ENCODE data around the gene MAPT. TPM values are rescaled to one million over a fixed set of nuclear protein-coding genes. Genes with fewer than 3 reads are reported as not detected.
"Not testable (repeated sequence)": the region's sequence is repeated elsewhere in the genome, so short reads cannot be mapped to it uniquely, and the experiment has no call there.

The MAPT gene
- polyA plus RNA-seq, 4 donors: 9.2 to 13.8 (median 10.5) TPM

DNA sequence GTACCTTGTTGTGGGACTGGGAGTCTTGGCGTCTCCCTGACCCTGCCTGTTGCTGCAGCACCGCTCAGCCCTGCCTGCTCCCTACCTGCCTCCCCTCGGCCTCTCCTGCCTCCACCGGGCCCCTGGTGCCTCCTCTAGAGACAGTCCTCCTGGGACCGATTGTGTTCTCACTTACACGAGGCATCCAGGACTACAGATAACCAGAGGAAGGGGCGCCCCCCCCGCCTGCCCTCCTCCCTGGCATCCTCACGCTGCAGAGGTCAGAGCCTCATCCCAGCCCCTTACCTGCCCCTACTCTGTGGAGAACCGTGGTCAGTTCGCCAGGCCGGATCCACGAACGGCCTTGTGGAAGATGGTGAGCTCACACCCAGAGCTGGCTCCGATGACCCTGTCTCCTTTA, 24.8 kb downstream of the MAPT start:
- no peak for DNase-seq (ENCODE audit: low read depth in 4 of 4, low spot score in 2 of 4)

- no peak for DNase-seq (ENCODE audit: low read depth in 4 of 4, low spot score in 2 of 4)
Observed at GRCh38 chr17:45920083-45920482, 25.7 kb downstream of the MAPT start.

GRCh38 chr17:45923511-45924268, 29.3 kb downstream of the MAPT start:
- DNase-seq (ENCODE audit: low read depth in 4 of 4, low spot score in 2 of 4): no peak

DNA sequence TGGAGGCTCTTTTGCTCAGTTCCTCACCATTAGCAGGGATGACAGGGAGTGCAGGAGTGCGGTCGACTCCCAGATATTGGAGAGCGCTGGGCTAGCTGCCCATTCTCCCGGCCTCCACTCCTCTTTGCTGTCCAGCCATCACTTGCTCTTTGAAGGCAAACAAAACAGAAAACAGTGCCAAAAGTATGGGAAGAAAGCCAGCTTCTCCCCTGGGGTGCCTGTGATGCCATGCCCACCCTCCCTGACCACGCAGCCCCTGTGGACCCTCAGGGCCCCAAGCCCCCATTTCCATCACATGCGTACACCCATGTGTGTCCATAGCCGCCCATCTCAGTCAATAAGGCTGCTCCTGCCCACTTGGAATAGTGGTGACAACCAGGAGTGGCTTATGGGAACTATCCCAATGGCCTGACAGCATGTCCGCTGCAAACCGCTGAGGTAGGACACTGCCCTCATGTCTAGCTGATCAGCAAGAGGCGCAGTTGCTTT, 30.0 kb downstream of the MAPT start:
- no peak for DNase-seq (ENCODE audit: low read depth in 4 of 4, low spot score in 2 of 4)

DNA sequence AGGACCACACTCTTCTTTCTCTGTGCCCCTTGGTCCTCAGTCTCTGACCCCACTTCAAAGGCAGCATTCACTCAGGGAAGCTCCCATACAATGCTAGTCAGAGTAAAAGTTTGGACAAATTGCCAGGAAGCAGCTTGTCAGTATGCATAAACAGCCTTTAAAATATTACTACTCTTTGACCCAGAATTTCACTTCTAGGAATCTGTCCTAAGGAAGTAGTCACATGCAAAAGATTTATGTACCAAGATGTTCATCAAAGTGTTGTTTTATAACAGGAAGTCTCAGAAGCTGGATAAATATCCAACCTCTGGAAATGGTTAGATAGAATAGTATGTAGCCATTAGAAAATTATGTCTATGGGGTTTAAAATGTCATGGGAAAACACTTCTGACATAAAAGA, 31.0 kb downstream of the MAPT start:
- peak in 1 of 4 donors; percentile 25 for DNase-seq (ENCODE audit: low read depth in 4 of 4, low spot score in 2 of 4)

GRCh38 chr17:45927247-45927646, 32.9 kb downstream of the MAPT start:
- DNase-seq (ENCODE audit: low read depth in 4 of 4, low spot score in 2 of 4): no peak

DNA sequence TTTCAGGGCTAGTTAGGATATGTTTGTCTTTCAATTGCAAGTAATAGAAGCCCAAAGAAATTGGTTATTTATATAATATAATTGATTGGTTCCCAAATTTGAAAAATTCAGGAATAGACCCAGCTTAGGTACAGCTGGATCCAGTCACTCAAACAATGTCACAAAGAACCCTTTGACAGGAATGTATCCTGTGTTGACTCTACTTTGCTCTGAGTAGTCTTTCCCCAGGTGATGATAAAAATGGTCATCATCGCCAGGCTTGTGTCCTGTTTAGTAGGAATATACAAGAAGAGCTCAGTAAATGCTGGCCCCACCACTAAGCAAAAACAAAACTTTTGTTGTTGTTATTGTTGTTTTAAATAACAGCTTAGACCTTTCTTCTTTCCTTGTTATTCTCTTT, 35.0 kb downstream of the MAPT start:
- no peak for DNase-seq (ENCODE audit: low read depth in 4 of 4, low spot score in 2 of 4)

- DNase-seq (ENCODE audit: low read depth in 4 of 4, low spot score in 2 of 4): no peak
Observed at GRCh38 chr17:45930420-45930951, 36.1 kb downstream of the MAPT start.

- DNase-seq (ENCODE audit: low read depth in 4 of 4, low spot score in 2 of 4): no peak
Observed at GRCh38 chr17:45931677-45932076, 37.3 kb downstream of the MAPT start.

GRCh38 chr17:45934044-45934979, 40.0 kb downstream of the MAPT start:
- DNase-seq (ENCODE audit: low read depth in 4 of 4, low spot score in 2 of 4): no peak

- no peak for DNase-seq (ENCODE audit: low read depth in 4 of 4, low spot score in 2 of 4)
Observed at GRCh38 chr17:45935197-45935709, 40.9 kb downstream of the MAPT start.

- DNase-seq (ENCODE audit: low read depth in 4 of 4, low spot score in 2 of 4): no peak
Observed at GRCh38 chr17:45935710-45936509, 41.6 kb downstream of the MAPT start.

GRCh38 chr17:45936610-45937009, 42.3 kb downstream of the MAPT start:
- no peak for DNase-seq (ENCODE audit: low read depth in 4 of 4, low spot score in 2 of 4)

DNA sequence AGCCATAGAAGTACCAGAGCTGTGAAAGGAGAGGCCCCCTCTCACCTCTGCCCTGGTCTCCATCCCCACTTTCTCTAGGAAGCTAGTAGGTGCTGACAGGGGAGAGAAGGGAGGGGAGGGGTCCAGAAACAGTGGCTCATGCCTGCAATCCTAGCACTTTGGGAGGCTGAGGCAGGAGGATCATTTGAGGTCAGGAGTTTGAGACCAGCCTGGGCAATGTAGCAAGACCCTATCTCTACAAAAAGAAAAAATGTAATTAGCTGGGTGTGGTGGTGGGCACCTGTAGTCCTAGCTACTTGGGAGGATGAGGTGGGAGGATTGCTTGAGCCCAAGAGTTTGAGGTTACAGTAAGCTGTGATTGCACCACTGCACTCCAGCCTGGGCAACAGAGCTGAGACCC, 42.8 kb downstream of the MAPT start:
- not testable (repeated sequence) for DNase-seq (ENCODE audit: low read depth in 4 of 4, low spot score in 2 of 4)

DNA sequence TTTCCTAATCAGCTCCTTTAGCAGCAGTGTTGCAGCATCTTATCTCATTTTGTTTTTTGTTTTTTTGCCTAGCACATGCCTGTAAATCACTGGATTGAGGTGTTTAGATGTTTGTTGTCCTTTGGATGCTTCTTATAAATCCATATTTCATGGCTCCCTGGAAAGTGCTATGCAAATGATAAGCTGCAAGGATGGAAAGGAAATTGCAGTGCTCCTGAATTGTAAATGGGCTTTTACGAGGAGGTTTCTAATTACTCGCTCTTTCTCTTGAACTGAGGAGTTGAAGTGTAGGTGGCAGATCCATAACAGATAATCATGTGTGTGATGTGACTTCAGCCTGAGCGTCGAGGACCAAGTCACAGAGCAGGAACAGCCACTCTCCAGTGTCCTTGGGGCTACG, 45.0 kb downstream of the MAPT start:
- no peak for DNase-seq (ENCODE audit: low read depth in 4 of 4, low spot score in 2 of 4)

DNA sequence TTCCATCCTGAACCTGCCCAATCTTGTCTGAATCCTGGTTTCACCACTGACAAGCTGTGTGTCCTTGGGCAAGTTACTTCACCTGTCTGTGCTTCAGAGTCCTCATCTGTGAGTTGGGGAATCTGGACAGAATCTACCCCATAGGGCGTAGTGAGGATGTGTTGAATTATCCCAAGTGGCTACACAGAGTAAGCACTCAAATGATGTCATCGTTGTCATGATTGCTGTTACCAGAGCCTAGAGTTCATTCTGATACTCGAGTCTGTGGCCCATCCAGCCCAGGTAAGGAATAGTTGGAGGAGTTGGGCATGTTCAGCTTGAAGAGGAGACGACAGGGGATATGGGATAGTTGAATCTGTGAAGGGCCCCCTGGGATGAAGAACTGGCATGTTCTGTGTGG, 45.9 kb downstream of the MAPT start:
- no peak for DNase-seq (ENCODE audit: low read depth in 4 of 4, low spot score in 2 of 4)

DNA sequence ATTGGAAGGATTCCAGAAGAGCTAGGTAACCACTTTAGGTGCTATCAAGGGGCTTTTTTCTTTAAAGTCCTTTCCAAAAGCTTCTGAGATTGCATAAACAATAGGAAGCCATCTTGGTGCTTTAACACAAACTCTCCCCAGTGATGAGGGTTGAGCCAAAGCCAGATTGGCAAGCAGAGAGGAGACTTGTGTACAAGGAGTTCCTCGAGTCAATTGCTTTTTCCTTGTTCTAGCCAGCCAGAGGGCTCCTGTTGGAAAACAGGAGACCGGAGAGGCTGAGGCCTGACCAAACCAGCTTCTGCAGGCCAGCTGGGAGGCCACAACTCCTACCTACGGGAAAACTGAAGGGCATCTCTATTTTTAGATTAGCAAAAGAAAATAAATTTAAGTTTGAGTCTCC, 46.5 kb downstream of the MAPT start:
- no peak for DNase-seq (ENCODE audit: low read depth in 4 of 4, low spot score in 2 of 4)

GRCh38 chr17:45941395-45941794, 47.0 kb downstream of the MAPT start:
- DNase-seq (ENCODE audit: low read depth in 4 of 4, low spot score in 2 of 4): no peak

DNA sequence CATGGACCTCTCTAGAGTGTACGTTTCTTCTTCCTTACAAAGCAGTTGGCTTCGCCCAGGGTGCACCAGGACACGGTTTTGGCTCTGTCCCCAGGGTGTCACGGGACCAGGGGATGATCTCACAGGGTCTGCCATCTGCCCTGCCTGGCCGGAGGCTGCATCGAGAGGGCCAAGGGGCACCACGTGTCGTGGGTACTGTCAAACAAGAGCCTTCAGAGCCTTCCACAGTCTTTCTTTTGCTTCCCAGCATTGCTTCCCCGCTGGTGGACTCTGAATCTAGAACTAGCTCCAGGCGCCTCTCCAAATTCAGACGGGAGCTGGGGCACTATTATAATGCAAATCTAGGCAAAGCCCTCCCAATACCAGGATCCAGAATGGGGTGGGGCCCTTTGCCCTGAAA, 47.9 kb downstream of the MAPT start:
- DNase-seq (ENCODE audit: low read depth in 4 of 4, low spot score in 2 of 4): no peak

DNA sequence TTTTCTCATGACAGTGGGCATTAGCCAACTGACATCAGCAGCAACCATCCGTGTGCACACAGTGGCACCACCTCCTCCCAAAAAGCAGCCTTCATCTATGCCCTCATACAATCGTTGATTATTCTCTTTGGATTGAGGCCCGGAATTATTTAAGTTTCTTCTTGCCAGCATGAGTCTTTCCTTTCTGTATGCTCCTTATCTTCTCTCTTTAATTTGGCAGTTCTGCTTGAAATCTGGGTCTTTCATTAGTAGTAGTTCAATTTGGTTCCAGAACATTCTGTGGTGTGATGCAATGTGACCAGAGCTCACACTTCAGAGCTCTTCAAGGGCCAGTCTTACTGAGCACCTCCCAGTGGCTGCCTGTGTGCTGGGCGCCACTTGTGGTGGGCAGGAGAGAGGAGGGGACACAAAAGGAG, 52.5 kb downstream of the MAPT start:
- no peak for DNase-seq (ENCODE audit: low read depth in 4 of 4, low spot score in 2 of 4)
